Dermis microvascular lymphatic vessel endothelial cell (primary cell): ENCODE measurements around the gene ALCAM. TPM values are rescaled to one million over a fixed set of nuclear protein-coding genes. Genes with fewer than 3 reads are reported as not detected.

ENCODE experiments used
- DNase-seq, 2 donors: peaks; one replicate each; pipeline versions ENCODE4 v3.0.0 to v3.0.0-alpha.2; 2010; ENCODE audit warnings: low read depth in 2 of 2
- total RNA-seq: library from RNA; depleted of rRNA; stranded (reverse); fragments of >200 nt; gene quantifications from 2 replicates; pipeline ENCODE4 v1.2.1, GENCODE V29; 2014

ALCAM gene
- total RNA-seq, 1 donor from 2014 or later: 45.2 TPM

GRCh38 chr3:105527535-105527934 lies 160.8 kb downstream of the ALCAM start:
- DNase-seq: no peak

GRCh38 chr3:105527949-105528348 lies 161.2 kb downstream of the ALCAM start:
- DNase-seq: peak in 1 of 2 donors; percentile 22

- no peak for DNase-seq
Observed at GRCh38 chr3:105528955-105529354, 162.2 kb downstream of the ALCAM start.

- DNase-seq: no peak
Observed at GRCh38 chr3:105529456-105529855, 162.7 kb downstream of the ALCAM start.

GRCh38 chr3:105532251-105532650 lies 165.5 kb downstream of the ALCAM start:
- no peak for DNase-seq

- DNase-seq: no peak
Observed at GRCh38 chr3:105533960-105534359, 167.3 kb downstream of the ALCAM start.

GRCh38 chr3:105534491-105534890 lies 167.8 kb downstream of the ALCAM start:
- DNase-seq: peak in 1 of 2 donors; percentile 50

- DNase-seq: no peak
Observed at GRCh38 chr3:105537371-105538080, 170.8 kb downstream of the ALCAM start.

- peak; percentile 10 to 80 for DNase-seq
Observed at GRCh38 chr3:105538483-105538882, 171.8 kb downstream of the ALCAM start.

- DNase-seq: no peak
Observed at GRCh38 chr3:105539897-105540296, 173.2 kb downstream of the ALCAM start.

GRCh38 chr3:105542282-105543019 lies 175.7 kb downstream of the ALCAM start:
- DNase-seq: no peak

GRCh38 chr3:105545051-105545450 lies 178.3 kb downstream of the ALCAM start:
- DNase-seq: no peak

GRCh38 chr3:105553851-105554250 lies 187.1 kb downstream of the ALCAM start:
- DNase-seq: no peak

GRCh38 chr3:105555206-105555605 lies 188.5 kb downstream of the ALCAM start:
- DNase-seq: no peak

GRCh38 chr3:105559856-105560255 lies 193.1 kb downstream of the ALCAM start:
- DNase-seq: no peak

- no peak for DNase-seq
Observed at GRCh38 chr3:105561876-105562275, 195.2 kb downstream of the ALCAM start.

GRCh38 chr3:105564546-105565288 lies 198.0 kb downstream of the ALCAM start:
- no peak for DNase-seq

GRCh38 chr3:105571005-105571404 lies 204.3 kb downstream of the ALCAM start:
- no peak for DNase-seq

GRCh38 chr3:105572501-105572900 lies 205.8 kb downstream of the ALCAM start:
- DNase-seq: peak; percentile 31 to 86

- no peak for DNase-seq
Observed at GRCh38 chr3:105579439-105579838, 212.7 kb downstream of the ALCAM start.

- DNase-seq: peak in 1 of 2 donors; percentile 28
Observed at GRCh38 chr3:105580296-105580965, 213.7 kb downstream of the ALCAM start.

- no peak for DNase-seq
Observed at GRCh38 chr3:105582015-105582414, 215.3 kb downstream of the ALCAM start.
